MM.1S (cell line): ENCODE data around the gene ZNF550.

Experiments used
- CTCF ChIP-seq: fragments of 300-600 bp; sonication (generic); IDR thresholded peaks from 2 replicates; pipeline ENCODE4 v1.5.1; 2016; ENCODE audit warnings: antibody characterized with exemption, low read length, mixed read lengths
- EZH2 ChIP-seq: fragments of 300-600 bp; sonication (generic); optimal IDR thresholded peaks from 2 replicates; pipeline ENCODE3; 2017; ENCODE audit warnings: low read depth, mild to moderate bottlenecking, antibody characterized with exemption, low read length, mixed read lengths

GRCh38 chr19:57506163-57506562, 53.5 kb downstream of the ZNF550 start:
- no peak for TF ChIP-seq EZH2
- no peak for TF ChIP-seq CTCF
